NT2/D1 (cell line): ENCODE data around the gene RNF130.

Experiments
- DNase-seq: peaks from one replicate; pipeline ENCODE4 v3.0.0-alpha.2; 2011; ENCODE audit warnings: low read depth, low spot score
- H3K27me3 ChIP-seq: 2 replicates; pipeline ENCODE4 v1.6.0; 2011; ENCODE audit warnings: mild to moderate bottlenecking; ENCODE audit not compliant: insufficient read length, insufficient read depth
- H3K36me3 ChIP-seq: 2 replicates; pipeline ENCODE4 v1.6.1; 2011; ENCODE audit warnings: mild to moderate bottlenecking, low read length, mixed read lengths; ENCODE audit not compliant: insufficient read depth, insufficient read length
- H3K4me1 ChIP-seq: 2 replicates; pipeline ENCODE4 v1.5.1; 2011; ENCODE audit not compliant: insufficient read depth, insufficient read length
- H3K4me3 ChIP-seq: 2 replicates; pipeline ENCODE4 v1.5.1; 2011; ENCODE audit warnings: low read depth; ENCODE audit not compliant: insufficient read length
- H3K9ac ChIP-seq: 2 replicates; pipeline ENCODE4 v1.6.0; 2011; ENCODE audit warnings: low read depth; ENCODE audit not compliant: insufficient read length
- H3K9me3 ChIP-seq: 2 replicates; pipeline ENCODE4 v1.5.1; 2011; ENCODE audit warnings: mild to moderate bottlenecking, low read length; ENCODE audit not compliant: insufficient read depth
- SUZ12 ChIP-seq: IDR thresholded peaks from 2 replicates; pipeline ENCODE4 v1.6.1; 2011; ENCODE audit not compliant: insufficient read length, insufficient read depth; ENCODE audit errors: extremely low read depth
- YY1 ChIP-seq: IDR thresholded peaks from 2 replicates; pipeline ENCODE4 v1.6.1; 2011; ENCODE audit not compliant: insufficient read length, insufficient read depth
- ZNF274 ChIP-seq: IDR thresholded peaks from 2 replicates; pipeline ENCODE4 v1.6.1; 2011; ENCODE audit warnings: mild to moderate bottlenecking, low read depth, low read length

The RNF130 gene

GRCh38 chr5:180071531-180072255, at the start of gene RNF130:
RNF130 (minus strand) TSS chr5:180071759; CDS start chr5:180071702, 57 bp downstream.
- peak; percentile 78 for DNase-seq
- H3K9ac ChIP-seq: peak within 1 kb of the TSS; percentile 90
- peaks cover 17% of the 10 kb centered on the region for H3K27me3 ChIP-seq
- TF ChIP-seq SUZ12: no peak
- no peak for TF ChIP-seq ZNF274
- no peak for TF ChIP-seq YY1
- no peaks in the 10 kb centered on the region for H3K4me1 ChIP-seq
- peaks cover 10% of the 10 kb centered on the region for H3K9me3 ChIP-seq
- H3K36me3 ChIP-seq: no peaks in the 10 kb centered on the region
- H3K4me3 ChIP-seq: peak within 1 kb of the TSS; percentile 73

- no peak for DNase-seq
- no peak for TF ChIP-seq SUZ12
- no peak for TF ChIP-seq ZNF274
- TF ChIP-seq YY1: no peak
- no peak overlapping the region for H3K9ac ChIP-seq
- peaks cover 7% of the 10 kb centered on the region for H3K4me1 ChIP-seq
- no peaks in the 10 kb centered on the region for H3K9me3 ChIP-seq
- H3K4me3 ChIP-seq: no peak overlapping the region
- no peaks in the 10 kb centered on the region for H3K27me3 ChIP-seq
- H3K36me3 ChIP-seq: no peaks in the 10 kb centered on the region
Measured at GRCh38 chr5:180120237-180121101, 48.9 kb upstream of the RNF130 start.

GRCh38 chr5:180119903-180120236, 48.3 kb upstream of the RNF130 start:
- Histone ChIP-seq H3K9me3 (no peaks in the 10 kb centered on the region), H3K9ac (no peak overlapping the region), H3K36me3 (no peaks in the 10 kb centered on the region), H3K4me1 (peaks cover 7% of the 10 kb centered on the region), H3K27me3 (no peaks in the 10 kb centered on the region), H3K4me3 (no peak overlapping the region)
- no peak for DNase-seq
- TF ChIP-seq SUZ12 (no peak), ZNF274 (no peak), YY1 (no peak)

- H3K4me3 ChIP-seq: no peak overlapping the region
- peaks cover 7% of the 10 kb centered on the region for H3K4me1 ChIP-seq
- no peaks in the 10 kb centered on the region for H3K36me3 ChIP-seq
- no peak for DNase-seq
- no peaks in the 10 kb centered on the region for H3K27me3 ChIP-seq
- no peak overlapping the region for H3K9ac ChIP-seq
- H3K9me3 ChIP-seq: no peaks in the 10 kb centered on the region
- TF ChIP-seq YY1 (no peak), SUZ12 (no peak), ZNF274 (no peak)
Measured at GRCh38 chr5:180119031-180119902, 47.7 kb upstream of the RNF130 start.

GRCh38 chr5:180118391-180118791, 46.8 kb upstream of the RNF130 start:
- TF ChIP-seq SUZ12: no peak
- no peak for TF ChIP-seq YY1
- TF ChIP-seq ZNF274: no peak
- DNase-seq: no peak
- Histone ChIP-seq H3K9ac (no peak overlapping the region), H3K4me3 (no peak overlapping the region), H3K9me3 (no peaks in the 10 kb centered on the region), H3K36me3 (no peaks in the 10 kb centered on the region), H3K4me1 (peaks cover 7% of the 10 kb centered on the region), H3K27me3 (no peaks in the 10 kb centered on the region)

GRCh38 chr5:180117000-180117725, 45.6 kb upstream of the RNF130 start:
- DNase-seq: no peak
- H3K4me3 ChIP-seq: no peak overlapping the region
- H3K9ac ChIP-seq: no peak overlapping the region
- no peaks in the 10 kb centered on the region for H3K9me3 ChIP-seq
- peaks cover 7% of the 10 kb centered on the region for H3K4me1 ChIP-seq
- H3K36me3 ChIP-seq: no peaks in the 10 kb centered on the region
- no peaks in the 10 kb centered on the region for H3K27me3 ChIP-seq
- TF ChIP-seq SUZ12: no peak
- no peak for TF ChIP-seq ZNF274
- TF ChIP-seq YY1: no peak
